Endothelial cell of umbilical vein (primary cell): ENCODE data around the gene CHSY1. TPM values are rescaled to one million over a fixed set of nuclear protein-coding genes. Genes with fewer than 3 reads are reported as not detected.
"Not testable (repeated sequence)": the region's sequence is repeated elsewhere in the genome, so short reads cannot be mapped to it uniquely, and the experiment has no call there.

ENCODE experiments used
- BruUV-seq: library from RNA; stranded (reverse); fragments of 400-500 nt; replicated peaks from 2 replicates; lab custom pipeline; 2021; lab: Mats Ljungman, UMichigan
- CTCF ChIA-PET: fragments of 300-600, 350-600 bp; sonication (Branson Sonifier 250); formaldehyde crosslinking; loops from one replicate; lab custom pipeline; 2021; ENCODE audit warnings: antibody characterized with exemption, inconsistent platforms; lab: Charles Lee
- POLR2A ChIA-PET: fragments of 300-600, 350-600 bp; sonication (Branson Sonifier 250); formaldehyde crosslinking; loops from one replicate; lab custom pipeline; 2021; ENCODE audit warnings: antibody characterized with exemption, inconsistent platforms; lab: Charles Lee
- DNase-seq: peaks from one replicate; pipeline ENCODE4 v3.0.0-alpha.2; 2011; ENCODE audit warnings: low read depth, low spot score
- FAIRE-seq: peaks from 2 replicates; lab custom pipeline; 2011; peaks lifted over from hg19 to GRCh38; lab: Jason Lieb, UNC
- H2AFZ ChIP-seq: 2 replicates; pipeline ENCODE4 v1.6.0; 2012; ENCODE audit warnings: low read depth, low read length, control low read depth, inconsistent platforms
- H3K27ac ChIP-seq: 2 replicates; pipeline ENCODE4 v1.5.1; 2011; ENCODE audit warnings: low read depth, mild to moderate bottlenecking, control low read depth, low read length, moderate library complexity; ENCODE audit not compliant: insufficient read depth
- H3K27me3 ChIP-seq, 2 experiments: 2 replicates each; pipeline versions ENCODE4 v1.6.0 to v1.6.1; 2011; ENCODE audit warnings: low read length in 2 of 2, mixed read lengths in 1 of 2; ENCODE audit not compliant: control insufficient read depth in 2 of 2, insufficient read depth in 2 of 2
- H3K36me3 ChIP-seq, 2 experiments: 2 replicates in 1 of 2; 3 replicates in 1 of 2; pipeline ENCODE4 v1.5.1; 2011; ENCODE audit warnings: low read length in 2 of 2, mild to moderate bottlenecking in 1 of 2, moderate library complexity in 1 of 2; ENCODE audit not compliant: control insufficient read depth in 2 of 2, insufficient read depth in 2 of 2; ENCODE audit errors: extremely low read depth in 1 of 2
- H3K4me1 ChIP-seq: 3 replicates; pipeline ENCODE4 v1.5.1; 2011; ENCODE audit warnings: mild to moderate bottlenecking, low read length; ENCODE audit not compliant: control insufficient read depth, insufficient read depth; ENCODE audit errors: extremely low read depth
- H3K4me2 ChIP-seq: 2 replicates; pipeline ENCODE4 v1.6.1; 2011; ENCODE audit warnings: low read length, control low read depth, mixed read lengths; ENCODE audit not compliant: insufficient read depth
- H3K4me3 ChIP-seq, 3 experiments: fragments of 200-600 bp in 1 of 3; sonication (generic), shearing (Covaris generic) in 1 of 3; replicated peaks in 1 of 3; 2 replicates each; pipeline ENCODE4 v1.5.1; 2011 to 2016; ENCODE audit warnings: control low read depth in 3 of 3, low read length in 3 of 3, mild to moderate bottlenecking in 2 of 3, inconsistent platforms in 1 of 3, low read depth in 1 of 3, moderate library complexity in 1 of 3; ENCODE audit not compliant: insufficient read depth in 1 of 3
- H3K79me2 ChIP-seq: 2 replicates; pipeline ENCODE4 v1.6.0; 2012; ENCODE audit warnings: low read length, inconsistent platforms; ENCODE audit not compliant: control insufficient read depth, insufficient read depth
- H3K9ac ChIP-seq: replicated peaks from 2 replicates; pipeline ENCODE3; 2011; ENCODE audit warnings: low read length, control low read depth; ENCODE audit not compliant: insufficient read depth; ENCODE audit errors: extremely low read depth
- H3K9me1 ChIP-seq: replicated peaks from 3 replicates; pipeline ENCODE4 v1.6.0; 2011; ENCODE audit warnings: mild to moderate bottlenecking, low read length; ENCODE audit not compliant: control insufficient read depth, insufficient read depth; ENCODE audit errors: extremely low read depth
- H3K9me3 ChIP-seq: replicated peaks from 2 replicates; pipeline ENCODE4 v1.5.1; 2012; ENCODE audit warnings: low read length, inconsistent platforms; ENCODE audit not compliant: control insufficient read depth, insufficient read depth
- H4K20me1 ChIP-seq: replicated peaks from 2 replicates; pipeline ENCODE3; 2011; ENCODE audit warnings: mild to moderate bottlenecking, low read length; ENCODE audit not compliant: control insufficient read depth, insufficient read depth; ENCODE audit errors: extremely low read depth
- CTCF ChIP-seq, 2 donors: IDR thresholded peaks; 1 replicate in 1 of 2; 2 replicates in 1 of 2; pipeline ENCODE4 v1.5.1; 2011; ENCODE audit warnings: low read length in 2 of 2, mild to moderate bottlenecking in 2 of 2, moderate library complexity in 2 of 2, control low read depth in 1 of 2, inconsistent platforms in 1 of 2, low read depth in 1 of 2; ENCODE audit not compliant: insufficient read depth in 1 of 2; ENCODE audit errors: extremely low read depth in 1 of 2
- EZH2 ChIP-seq: IDR thresholded peaks from 2 replicates; pipeline ENCODE4 v1.6.1; 2012; ENCODE audit warnings: borderline replicate concordance, low read depth, mild to moderate bottlenecking, moderate library complexity, low read length, inconsistent platforms; ENCODE audit not compliant: severe bottlenecking
- FOS ChIP-seq: IDR thresholded peaks from 2 replicates; pipeline ENCODE4 v1.6.1; 2011; ENCODE audit warnings: mild to moderate bottlenecking, low read length, moderate library complexity, borderline replicate concordance; ENCODE audit not compliant: insufficient read depth
- GATA2 ChIP-seq: IDR thresholded peaks from 2 replicates; pipeline ENCODE4 v1.7.0; 2011; ENCODE audit warnings: low read depth, mild to moderate bottlenecking, moderate library complexity, mixed read lengths, low read length; ENCODE audit not compliant: insufficient read length, insufficient read depth
- JUN ChIP-seq: IDR thresholded peaks from 2 replicates; pipeline ENCODE4 v1.6.1; 2011; ENCODE audit warnings: borderline replicate concordance, low read depth; ENCODE audit not compliant: insufficient read length, insufficient read depth
- POLR2A ChIP-seq: IDR thresholded peaks from 2 replicates; pipeline ENCODE4 v1.6.1; 2012; ENCODE audit warnings: low read depth, mild to moderate bottlenecking, control low read depth, low read length
- POLR2AphosphoS5 ChIP-seq: IDR thresholded peaks from 2 replicates; pipeline ENCODE4 v1.6.1; 2012; ENCODE audit warnings: low read depth, mild to moderate bottlenecking, control low read depth, low read length, moderate library complexity; ENCODE audit not compliant: insufficient read depth
- dilution Hi-C: fragments of 300-500 bp; cut with MboI; formaldehyde crosslinking; loops from one replicate; pipeline ENCODE4 v1.15.0; 2019; ENCODE audit warnings: low sequenced_read_pairs; ENCODE audit not compliant: extremely low pct_ligation_motif_present
- intact Hi-C: fragments of 100-400 bp; cut with micrococcal nuclease; formaldehyde crosslinking; loops from one replicate; pipeline ENCODE4 v1.10.0; 2022
- polyA plus RNA-seq, 4 experiments: library from polyadenylated mRNA; depleted of rRNA in 3 of 4; stranded (reverse) in 3 of 4; unstranded in 1 of 4; fragments of >200 nt; gene quantifications; 2 replicates each; pipeline versions ENCODE4 v1.2.1 to v1.2.3, GENCODE V29; 2011 to 2012; ENCODE audit warnings: missing spikeins in 1 of 4
- total RNA-seq: library from RNA; stranded (reverse); gene quantifications from 2 replicates; pipeline ENCODE4 v1.2.3, GENCODE V29; 2021

The CHSY1 gene
- total and polyA plus RNA-seq, 2 donors (not counting 3 experiments of a cell fraction or from before 2014, with no cell fraction given): 23.7 to 50.8 TPM

DNA sequence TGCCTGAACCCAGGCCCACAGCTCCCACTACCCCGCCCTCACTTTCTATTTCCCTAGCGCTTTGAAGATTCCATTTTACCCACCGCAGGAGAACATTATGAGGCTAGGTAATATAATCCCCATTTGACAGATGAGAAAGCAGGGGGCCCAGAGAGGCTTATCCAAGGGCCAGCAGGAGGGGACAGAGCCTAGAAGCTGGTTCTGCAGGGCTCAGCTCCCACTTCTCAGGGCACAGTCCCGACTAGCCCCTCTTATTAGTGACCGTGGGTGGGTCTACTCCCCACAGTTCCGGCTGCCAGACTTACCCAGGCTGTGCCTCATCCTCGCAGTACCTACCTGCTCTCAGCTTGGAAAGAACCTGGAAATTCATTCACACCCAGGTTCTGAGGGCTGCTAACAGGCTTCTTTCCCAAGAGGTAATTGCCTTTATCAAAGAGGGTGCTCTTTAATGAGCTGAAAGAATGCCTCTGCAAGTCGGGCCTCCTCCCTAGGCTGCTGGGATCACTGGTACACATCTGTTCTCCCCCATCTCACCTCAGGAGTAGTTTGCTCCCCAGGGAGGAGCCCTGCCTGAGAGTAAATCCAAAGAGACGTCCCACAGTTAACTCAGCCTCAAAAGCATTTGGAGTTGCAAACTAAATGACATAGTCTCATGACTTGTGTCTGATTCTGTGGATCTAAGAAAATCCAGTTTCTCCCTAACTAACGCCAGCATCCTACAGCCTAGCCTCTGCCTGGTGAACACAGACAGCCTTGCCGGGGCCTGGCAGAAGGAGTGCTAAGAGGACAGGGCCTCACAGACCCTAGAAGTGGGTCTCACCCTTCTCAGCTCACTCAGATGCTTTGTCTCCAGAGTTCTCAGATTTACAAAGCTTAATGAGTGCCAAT, 125.0 kb downstream of the CHSY1 start:
- intact Hi-C loops: loop anchor here (1.0 to 2.0 kb wide), 3 partner anchors 22 to 125 kb away; partner anchors contain the start of gene CHSY1
- H3K36me3 ChIP-seq: no peaks in the 10 kb centered on the region

GRCh38 chr15:101125881-101126428, 125.9 kb downstream of the CHSY1 start:
- H3K27me3 ChIP-seq, H3K9me3 ChIP-seq, H3K27ac ChIP-seq, dilution Hi-C loops, H2AFZ ChIP-seq, H3K9me1 ChIP-seq, POLR2A ChIA-PET, BruUV-seq, FAIRE-seq, DNase-seq, H4K20me1 ChIP-seq, H3K4me3 ChIP-seq, H3K79me2 ChIP-seq, H3K9ac ChIP-seq, H3K36me3 ChIP-seq, H3K4me2 ChIP-seq: not testable (repeated sequence)
- CTCF ChIA-PET: interaction anchor here (0.6 to 2.9 kb wide), 3 partner anchors 64 to 126 kb away, joined by 3 to 14 read pairs (median 6); partner anchors contain the start of gene CHSY1
- H3K4me1 ChIP-seq: peaks cover 20% of the 10 kb centered on the region
- intact Hi-C loops: loop anchor here (2.0 kb wide), 2 partner anchors 23 to 43 kb away; no protein-coding TSS in a partner anchor

More for the DNA sequence above, 125.0 kb downstream of the CHSY1 start:
- Histone ChIP-seq H3K79me2 (no peaks in the 10 kb centered on the region), H3K4me3 (no peak overlapping the region), H3K9me3 (no peaks in the 10 kb centered on the region), H4K20me1 (no peaks in the 10 kb centered on the region), H3K9ac (peak overlapping the region; percentile 58), H3K27me3 (no peaks in the 10 kb centered on the region), H3K9me1 (no peaks in the 10 kb centered on the region), H2AFZ (peak overlapping the region; percentile 36), H3K27ac (peak overlapping the region; percentile 63), H3K4me1 (peaks cover 20% of the 10 kb centered on the region), H3K4me2 (peak overlapping the region; percentile 40)
- FAIRE-seq (no peak), DNase-seq (no peak)
- no peak for TF ChIP-seq GATA2
- TF ChIP-seq FOS: no peak
- no peak for TF ChIP-seq EZH2
- no peak for TF ChIP-seq POLR2A
- TF ChIP-seq POLR2AphosphoS5: no peak
- no peak for TF ChIP-seq CTCF (IDR thresholded peaks at IDR 0.05; ENCODE audit: extremely low read depth in 1 of 2, insufficient read depth in 1 of 2, low read depth in 1 of 2, low read length in 2 of 2)
- no peak for TF ChIP-seq JUN
- BruUV-seq: no TSS peak
- CTCF ChIA-PET: interaction anchor here (0.6 to 2.9 kb wide), 8 partner anchors 23 to 125 kb away, joined by 3 to 15 read pairs (median 4); partner anchors contain the start of gene CHSY1
- dilution Hi-C loops: no loop called here
- POLR2A ChIA-PET: no interaction called here
